ENCODE results near the gene CCDC83.
A peak's percentile ranks its signal among the peaks of the same experiment; 100 is the strongest.

GRCh38 chr11:85961930-85962363 lies 106.8 kb downstream of the CCDC83 start:
- TF ChIP-seq CTCF (IDR thresholded peaks at IDR 0.05), result no peak
- TF ChIP-seq EZH2phosphoT487 (IDR thresholded peaks at IDR 0.05; ENCODE audit: borderline replicate concordance, low read depth), result no peak
- peak; percentile 41 to 86; a peak in 3 of 4 replicates for TF ChIP-seq EP300 (IDR thresholded peaks at IDR 0.05; ENCODE audit: borderline replicate concordance in 1 of 2, low read depth in 1 of 2, low read length in 1 of 2)
- peak; percentile 88 for TF ChIP-seq MAX (IDR thresholded peaks at IDR 0.05; ENCODE audit: low read depth)
